Prostate gland (tissue), 2 donors: Measurements from ENCODE around the gene ABHD2.

Source experiments
- POLR2A ChIP-seq: fragments of 450-650 bp; IDR thresholded peaks from one replicate; pipeline ENCODE4 v1.6.1; 2016; ENCODE audit warnings: antibody characterized with exemption, mild to moderate bottlenecking
- TF ChIP-seq, protein P1 (sequence below), 4 experiments: fragments of 200-600 bp in 2 of 4; fragments of 450-650 bp in 2 of 4; sonication (generic) in 2 of 4; IDR thresholded peaks; 1 replicate in 3 of 4; 2 replicates in 1 of 4; pipeline ENCODE4 v1.5.1; 2016 to 2019; ENCODE audit warnings: antibody characterized with exemption in 4 of 4, mild to moderate bottlenecking in 2 of 4, moderate library complexity in 2 of 4

GRCh38 chr15:89071471-89071870 lies 16.8 kb upstream of the ABHD2 start:
- TF ChIP-seq, protein P1, sequence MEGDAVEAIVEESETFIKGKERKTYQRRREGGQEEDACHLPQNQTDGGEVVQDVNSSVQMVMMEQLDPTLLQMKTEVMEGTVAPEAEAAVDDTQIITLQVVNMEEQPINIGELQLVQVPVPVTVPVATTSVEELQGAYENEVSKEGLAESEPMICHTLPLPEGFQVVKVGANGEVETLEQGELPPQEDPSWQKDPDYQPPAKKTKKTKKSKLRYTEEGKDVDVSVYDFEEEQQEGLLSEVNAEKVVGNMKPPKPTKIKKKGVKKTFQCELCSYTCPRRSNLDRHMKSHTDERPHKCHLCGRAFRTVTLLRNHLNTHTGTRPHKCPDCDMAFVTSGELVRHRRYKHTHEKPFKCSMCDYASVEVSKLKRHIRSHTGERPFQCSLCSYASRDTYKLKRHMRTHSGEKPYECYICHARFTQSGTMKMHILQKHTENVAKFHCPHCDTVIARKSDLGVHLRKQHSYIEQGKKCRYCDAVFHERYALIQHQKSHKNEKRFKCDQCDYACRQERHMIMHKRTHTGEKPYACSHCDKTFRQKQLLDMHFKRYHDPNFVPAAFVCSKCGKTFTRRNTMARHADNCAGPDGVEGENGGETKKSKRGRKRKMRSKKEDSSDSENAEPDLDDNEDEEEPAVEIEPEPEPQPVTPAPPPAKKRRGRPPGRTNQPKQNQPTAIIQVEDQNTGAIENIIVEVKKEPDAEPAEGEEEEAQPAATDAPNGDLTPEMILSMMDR (IDR thresholded peaks at IDR 0.05), result no peak
- TF ChIP-seq POLR2A, result no peak
